Neural progenitor cell (in vitro differentiated cells): Measurements from ENCODE around the gene SEMA6B. TPM values are rescaled to one million over a fixed set of nuclear protein-coding genes. Genes with fewer than 3 reads are reported as not detected.
A peak's percentile ranks its signal among the peaks of the same experiment; 100 is the strongest.

ENCODE experiments used
- DNase-seq: peaks from one replicate; pipeline ENCODE4 v3.0.0-alpha.2; 2016; ENCODE audit warnings: low spot score
- H2AFZ ChIP-seq: fragments of 200-600 bp; sonication (generic); replicated peaks from 2 replicates; pipeline ENCODE4 v1.6.1; 2016; ENCODE audit warnings: antibody characterized with exemption
- H3F3A ChIP-seq: fragments of 200-600 bp; sonication (generic); 2 replicates; pipeline ENCODE4 v1.6.1; 2016; ENCODE audit warnings: antibody characterized with exemption, low read depth
- H3K27ac ChIP-seq: fragments of 200-600 bp; sonication (generic); 2 replicates; pipeline ENCODE4 v1.5.1; 2016; ENCODE audit warnings: mild to moderate bottlenecking
- H3K27me3 ChIP-seq: fragments of 200-600 bp; sonication (generic); 2 replicates; pipeline ENCODE4 v1.6.1; 2016; ENCODE audit warnings: mild to moderate bottlenecking, moderate library complexity
- H3K36me3 ChIP-seq: fragments of 200-600 bp; sonication (generic); 2 replicates; pipeline ENCODE4 v1.5.1; 2016
- H3K4me1 ChIP-seq: fragments of 200-600 bp; sonication (generic); 2 replicates; pipeline ENCODE4 v1.6.1; 2016; ENCODE audit warnings: mixed run types
- H3K4me2 ChIP-seq: fragments of 200-600 bp; sonication (generic); 2 replicates; pipeline ENCODE4 v1.6.1; 2016
- H3K4me3 ChIP-seq: fragments of 200-600 bp; sonication (generic); 2 replicates; pipeline ENCODE4 v1.5.1; 2016
- H3K79me2 ChIP-seq: fragments of 200-600 bp; sonication (generic); 2 replicates; pipeline ENCODE4 v1.6.1; 2016; ENCODE audit warnings: low read depth
- H3K9ac ChIP-seq: fragments of 200-600 bp; sonication (generic); 2 replicates; pipeline ENCODE4 v1.6.1; 2016
- H3K9me3 ChIP-seq: fragments of 200-600 bp; sonication (generic); 2 replicates; pipeline ENCODE4 v1.5.1; 2016; ENCODE audit warnings: low read depth
- H4K20me1 ChIP-seq: fragments of 200-600 bp; sonication (generic); 2 replicates; pipeline ENCODE4 v1.6.1; 2016; ENCODE audit warnings: low read depth
- H3K27ac Mint-ChIP-seq: 3 replicates; pipeline ENCODE4 v1.8.0; 2021; ENCODE audit warnings: mixed read lengths
- H3K27me3 Mint-ChIP-seq: 2 replicates; pipeline ENCODE4 v1.8.0; 2022; ENCODE audit warnings: low read depth, mild to moderate bottlenecking, inconsistent platforms, moderate library complexity, mixed read lengths; ENCODE audit not compliant: insufficient read depth
- H3K36me3 Mint-ChIP-seq: 3 replicates; pipeline ENCODE4 v1.8.0; 2021; ENCODE audit warnings: mixed read lengths
- H3K4me1 Mint-ChIP-seq: 3 replicates; pipeline ENCODE4 v1.8.0; 2021; ENCODE audit warnings: mixed read lengths
- H3K4me3 Mint-ChIP-seq: 3 replicates; pipeline ENCODE4 v1.8.0; 2021; ENCODE audit warnings: mild to moderate bottlenecking, moderate library complexity, mixed read lengths
- H3K9me3 Mint-ChIP-seq: 3 replicates; pipeline ENCODE4 v1.8.0; 2020; ENCODE audit warnings: mixed read lengths
- CTCF ChIP-seq: fragments of 200-600 bp; sonication (generic); IDR thresholded peaks from 2 replicates; pipeline ENCODE4 v1.5.1; 2017; ENCODE audit warnings: antibody characterized with exemption, mild to moderate bottlenecking
- EZH2 ChIP-seq: fragments of 200-600 bp; sonication (generic); IDR thresholded peaks from 2 replicates; pipeline ENCODE4 v1.6.1; 2017; ENCODE audit warnings: antibody characterized with exemption, mild to moderate bottlenecking, moderate library complexity
- EZH2phosphoT487 ChIP-seq: fragments of 200-600 bp; sonication (generic); IDR thresholded peaks from 2 replicates; pipeline ENCODE4 v1.6.1; 2017; ENCODE audit warnings: antibody characterized with exemption
- total RNA-seq: library from RNA; depleted of rRNA; stranded (reverse); fragments of >200 nt; gene quantifications from 2 replicates; pipeline ENCODE4 v1.2.3, GENCODE V29; 2015; ENCODE audit warnings: low replicate concordance

The SEMA6B gene
- total RNA-seq, 1 donor from 2014 or later: 22.6 TPM

GRCh38 chr19:4555657-4556561 lies 3.6 kb downstream of the SEMA6B start:
- H2AFZ ChIP-seq: no peak overlapping the region
- no peaks in the 10 kb centered on the region for H3K27me3 ChIP-seq
- no peaks in the 10 kb centered on the region for H3F3A ChIP-seq
- H3K4me1 ChIP-seq: no peaks in the 10 kb centered on the region
- H3K4me1 Mint-ChIP-seq: peaks cover 2% of the 10 kb centered on the region
- peaks cover 3% of the 10 kb centered on the region for H3K79me2 ChIP-seq
- H3K4me3 Mint-ChIP-seq: peak overlapping the region; percentile 58
- H3K9me3 ChIP-seq: no peaks in the 10 kb centered on the region
- peaks cover 45% of the 10 kb centered on the region for H4K20me1 ChIP-seq
- H3K27ac Mint-ChIP-seq: no peak overlapping the region
- no peaks in the 10 kb centered on the region for H3K36me3 ChIP-seq
- H3K36me3 Mint-ChIP-seq: peaks cover 16% of the 10 kb centered on the region
- no peak overlapping the region for H3K4me3 ChIP-seq
- TF ChIP-seq CTCF (no peak), EZH2 (no peak), EZH2phosphoT487 (no peak)
- H3K9me3 Mint-ChIP-seq: no peaks in the 10 kb centered on the region
- H3K4me2 ChIP-seq: no peak overlapping the region
- no peak for DNase-seq
- no peak overlapping the region for H3K9ac ChIP-seq
- no peaks in the 10 kb centered on the region for H3K27me3 Mint-ChIP-seq
- H3K27ac ChIP-seq: no peak overlapping the region

- H3K4me3 Mint-ChIP-seq: no peak overlapping the region
- peaks cover 16% of the 10 kb centered on the region for H3K36me3 Mint-ChIP-seq
- no peak overlapping the region for H3K27ac Mint-ChIP-seq
- no peak overlapping the region for H3K27ac ChIP-seq
- no peak overlapping the region for H3K4me2 ChIP-seq
- no peaks in the 10 kb centered on the region for H3K36me3 ChIP-seq
- H4K20me1 ChIP-seq: peaks cover 44% of the 10 kb centered on the region
- DNase-seq: no peak
- H3K79me2 ChIP-seq: no peaks in the 10 kb centered on the region
- H3K27me3 Mint-ChIP-seq: no peaks in the 10 kb centered on the region
- H3K9me3 ChIP-seq: no peaks in the 10 kb centered on the region
- no peak overlapping the region for H3K4me3 ChIP-seq
- H3K9ac ChIP-seq: no peak overlapping the region
- TF ChIP-seq EZH2 (no peak), EZH2phosphoT487 (no peak), CTCF (no peak)
- no peaks in the 10 kb centered on the region for H3F3A ChIP-seq
- no peaks in the 10 kb centered on the region for H3K9me3 Mint-ChIP-seq
- no peaks in the 10 kb centered on the region for H3K27me3 ChIP-seq
- H3K4me1 ChIP-seq: no peaks in the 10 kb centered on the region
- H3K4me1 Mint-ChIP-seq: peaks cover 2% of the 10 kb centered on the region
- H2AFZ ChIP-seq: no peak overlapping the region
Observed at GRCh38 chr19:4554717-4555116, 4.8 kb downstream of the SEMA6B start.

GRCh38 chr19:4553775-4554174 lies 5.7 kb downstream of the SEMA6B start:
- Histone ChIP-seq H4K20me1 (peaks cover 34% of the 10 kb centered on the region), H3K4me3 (no peak overlapping the region), H3K79me2 (no peaks in the 10 kb centered on the region), H3K9me3 (no peaks in the 10 kb centered on the region), H2AFZ (no peak overlapping the region), H3K27ac (no peak overlapping the region), H3K4me1 (no peaks in the 10 kb centered on the region), H3K27me3 (no peaks in the 10 kb centered on the region), H3K9ac (no peak overlapping the region), H3K36me3 (no peaks in the 10 kb centered on the region), H3K4me2 (no peak overlapping the region), H3F3A (no peaks in the 10 kb centered on the region)
- H3K9me3 Mint-ChIP-seq: no peaks in the 10 kb centered on the region
- peaks cover 2% of the 10 kb centered on the region for H3K4me1 Mint-ChIP-seq
- no peaks in the 10 kb centered on the region for H3K27me3 Mint-ChIP-seq
- no peak overlapping the region for H3K4me3 Mint-ChIP-seq
- no peak overlapping the region for H3K27ac Mint-ChIP-seq
- no peak for TF ChIP-seq EZH2phosphoT487
- TF ChIP-seq CTCF: no peak
- H3K36me3 Mint-ChIP-seq: peaks cover 19% of the 10 kb centered on the region
- DNase-seq: no peak
